GM19463 (cell line): Measurements from ENCODE around the gene LRCH3.
"Not testable (repeated sequence)": the region's sequence is repeated elsewhere in the genome, so short reads cannot be mapped to it uniquely, and the experiment has no call there.

ENCODE experiments used
- ATAC-seq: cut with Tn5 transposase; IDR thresholded peaks from one replicate; pipeline ENCODE4 v1.9.1; 2021; ENCODE audit warnings: mild to moderate bottlenecking, moderate library complexity; ENCODE audit not compliant: unreplicated experiment

Gene LRCH3

DNA sequence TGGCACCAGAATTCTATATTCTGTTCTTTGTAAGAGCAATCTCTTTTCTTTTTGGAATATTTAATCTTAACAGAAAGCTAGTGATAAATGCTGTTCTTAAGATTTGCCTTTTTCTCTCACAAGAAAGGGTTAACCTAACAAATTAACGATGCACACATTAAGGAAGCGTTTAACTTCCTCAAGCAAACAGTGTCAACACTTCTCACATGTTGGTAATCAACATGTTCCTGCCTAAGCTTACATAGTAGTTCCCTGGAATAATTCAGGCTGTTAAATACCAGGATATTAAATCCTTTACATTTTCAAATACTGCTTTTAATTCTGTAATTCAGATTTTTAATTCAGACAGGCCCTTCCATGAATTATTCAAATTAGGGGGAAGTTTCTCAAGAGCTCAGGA, 91.5 kb downstream of the LRCH3 start:
- no peak for ATAC-seq

DNA sequence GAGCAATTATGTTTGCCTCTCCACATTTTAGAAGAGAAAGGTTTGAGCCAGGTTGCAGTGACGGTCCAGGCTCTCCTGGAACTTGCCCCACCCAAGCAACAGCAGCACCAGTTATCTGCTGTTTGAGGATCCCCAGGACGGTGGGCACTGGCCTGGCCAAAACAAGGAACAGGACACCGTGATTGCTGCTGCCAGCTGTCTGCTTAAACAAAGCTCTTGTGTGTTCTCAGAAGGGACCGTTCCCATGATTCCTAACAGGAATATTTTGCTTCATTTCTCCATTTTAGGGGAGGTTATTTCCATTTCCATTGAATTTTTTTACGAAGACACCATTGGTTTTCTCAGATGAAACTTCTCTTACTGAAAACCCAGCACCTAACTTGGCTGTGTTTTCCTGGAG, 92.5 kb downstream of the LRCH3 start:
- ATAC-seq: no peak

DNA sequence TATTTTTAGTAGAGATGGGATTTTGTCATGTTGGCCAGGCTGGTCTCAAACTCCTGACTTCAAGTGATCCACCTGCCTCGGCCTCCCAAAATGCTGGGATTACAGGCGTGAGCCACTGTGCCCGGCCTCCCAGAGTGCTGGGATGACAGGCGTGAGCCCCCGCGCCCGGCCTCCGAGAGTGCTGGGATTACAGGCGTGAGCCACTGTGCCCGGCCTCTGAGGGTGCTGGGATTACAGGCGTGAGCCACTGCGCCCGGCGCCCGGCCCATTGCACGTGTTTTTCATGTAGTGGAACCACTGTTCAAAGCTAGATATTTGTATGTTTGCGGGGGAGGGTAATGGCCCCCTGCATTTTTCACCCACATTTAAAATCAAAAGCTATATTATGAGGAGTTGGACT, 93.3 kb downstream of the LRCH3 start:
- not testable (repeated sequence) for ATAC-seq

DNA sequence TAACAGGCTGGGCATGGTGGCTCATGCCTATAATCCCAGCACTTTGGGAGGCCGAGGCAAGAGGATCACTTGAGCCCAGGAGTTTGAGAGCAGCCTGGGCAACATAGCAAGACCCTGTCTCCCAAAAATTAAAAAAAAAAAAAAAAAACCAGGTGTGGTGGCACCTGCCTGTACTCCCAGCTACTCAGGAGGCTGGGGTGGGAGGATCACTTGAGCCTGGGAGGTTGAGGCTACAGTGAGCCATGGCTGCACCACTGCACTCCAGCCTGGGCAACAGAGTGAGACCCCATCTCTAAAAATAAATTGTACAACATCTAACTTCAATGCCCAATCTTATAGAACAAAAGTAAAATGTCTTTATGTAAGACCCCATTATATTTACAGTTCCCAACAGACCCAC, 95.0 kb downstream of the LRCH3 start:
- not testable (repeated sequence) for ATAC-seq

DNA sequence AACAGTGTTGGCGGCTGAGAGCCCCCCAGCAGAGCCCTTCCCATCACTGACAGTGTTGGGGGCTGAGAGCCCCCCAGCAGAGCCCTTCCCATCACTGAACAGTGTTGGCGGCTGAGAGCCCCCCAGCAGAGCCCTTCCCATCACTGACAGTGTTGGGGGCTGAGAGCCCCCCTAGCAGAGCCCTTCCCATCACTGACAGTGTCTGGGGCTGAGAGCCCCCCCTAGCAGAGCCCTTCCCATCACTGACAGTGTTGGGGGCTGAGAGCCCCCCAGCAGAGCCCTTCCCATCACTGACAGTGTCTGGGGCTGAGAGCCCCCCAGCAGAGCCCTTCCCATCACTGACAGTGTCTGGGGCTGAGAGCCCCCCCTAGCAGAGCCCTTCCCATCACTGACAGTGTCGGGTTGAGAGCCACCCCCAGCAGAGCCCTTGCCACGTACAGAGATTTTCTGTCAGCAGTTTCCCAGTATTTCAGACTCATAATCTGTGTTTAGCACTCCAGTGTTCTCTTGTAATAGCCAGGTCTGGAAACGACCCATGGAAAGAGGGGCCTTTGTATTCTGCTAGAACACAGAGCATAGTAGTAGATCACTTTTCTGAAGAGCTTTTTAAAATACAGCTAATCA, 96.5 kb downstream of the LRCH3 start:
- ATAC-seq: not testable (repeated sequence)

DNA sequence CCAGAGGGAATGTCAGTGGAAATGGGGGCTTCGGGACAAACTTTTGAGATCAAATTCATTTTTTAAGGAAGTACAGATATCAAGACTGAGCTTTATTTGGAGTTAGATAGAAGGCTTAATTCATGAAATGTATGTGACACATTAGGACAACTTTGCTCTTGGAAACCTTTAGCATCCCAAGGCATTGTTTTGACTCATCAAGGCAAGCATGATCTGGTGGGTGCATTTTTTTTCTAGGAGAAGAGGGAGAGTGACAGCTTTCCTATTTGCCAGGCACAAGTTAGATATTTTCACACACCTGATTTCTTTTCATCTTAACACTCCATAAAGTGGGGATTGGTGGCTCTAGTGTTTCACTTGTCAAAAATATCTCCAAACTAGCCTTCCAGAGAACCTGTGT, 97.5 kb downstream of the LRCH3 start:
- no peak for ATAC-seq

DNA sequence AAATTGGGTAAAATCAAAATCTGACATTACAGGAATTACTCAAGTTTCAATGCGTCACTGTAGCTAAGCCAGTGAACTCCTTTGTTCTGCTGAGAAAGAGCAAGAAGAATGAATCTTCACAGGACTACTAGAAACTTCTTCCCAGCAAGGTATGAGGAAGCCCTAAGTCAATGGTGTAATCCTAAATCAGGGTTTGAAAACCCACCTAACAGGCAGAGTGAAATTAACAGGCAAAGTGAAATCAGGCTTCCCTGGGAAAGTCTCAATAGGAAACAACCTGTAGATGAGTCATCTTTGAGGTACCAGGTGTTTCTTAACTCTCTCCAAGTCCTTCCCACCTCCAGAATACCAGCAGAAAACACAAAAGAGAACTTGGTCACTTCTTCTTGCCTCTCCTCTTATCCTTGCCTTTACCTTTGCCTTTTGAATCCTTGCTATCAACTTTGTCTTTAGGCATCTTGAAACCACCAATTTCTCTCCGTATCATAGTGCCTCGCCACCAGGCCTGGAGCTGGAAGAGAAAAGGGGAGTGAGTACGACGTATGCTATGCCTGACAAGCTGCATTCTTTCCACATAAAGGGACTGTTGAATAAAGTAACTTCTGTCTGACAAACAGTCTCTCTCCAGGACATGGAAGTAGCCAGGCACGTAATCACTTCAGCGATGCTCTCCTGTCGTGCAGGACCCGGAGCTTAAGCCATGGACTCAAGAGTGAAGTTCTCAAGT, 98.3 kb downstream of the LRCH3 start:
- ATAC-seq: no peak

DNA sequence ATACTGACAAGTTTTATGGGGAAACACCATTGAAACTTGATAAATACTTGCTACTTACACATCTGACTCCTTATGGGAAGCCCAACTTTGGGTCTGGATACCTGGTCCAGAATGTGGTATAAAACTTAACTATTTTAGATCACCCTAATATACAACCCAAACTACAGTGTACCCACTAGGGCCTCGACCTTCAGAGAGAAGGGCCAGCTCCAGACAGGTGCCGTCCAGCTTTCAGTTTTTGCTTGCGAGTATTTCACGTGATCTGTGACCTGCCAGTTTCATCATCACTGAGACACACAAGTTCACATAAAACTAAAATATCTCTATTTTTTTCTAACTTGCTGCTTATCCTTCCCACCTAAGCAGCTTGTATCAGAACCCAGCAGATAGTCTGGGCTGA, 99.6 kb downstream of the LRCH3 start:
- no peak for ATAC-seq

DNA sequence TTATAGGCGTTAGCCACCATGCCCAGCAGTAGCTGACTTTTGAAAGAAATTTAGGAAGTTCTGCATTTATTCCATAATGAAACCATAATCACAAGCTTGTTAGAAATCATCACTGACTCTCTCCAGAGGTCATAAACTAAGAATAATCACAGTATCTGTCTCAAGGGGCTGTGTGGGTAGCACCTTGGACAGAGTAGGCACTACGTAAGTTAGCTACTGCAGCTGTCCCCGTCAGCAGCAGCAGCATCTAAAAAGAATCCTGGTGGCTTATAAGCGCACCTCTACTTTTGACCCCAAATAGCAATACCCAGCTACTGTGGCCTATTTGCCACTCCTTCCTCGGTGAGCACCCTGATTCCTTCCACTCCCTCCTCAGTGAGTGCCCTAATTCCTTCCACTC, 101.1 kb downstream of the LRCH3 start:
- no peak for ATAC-seq

DNA sequence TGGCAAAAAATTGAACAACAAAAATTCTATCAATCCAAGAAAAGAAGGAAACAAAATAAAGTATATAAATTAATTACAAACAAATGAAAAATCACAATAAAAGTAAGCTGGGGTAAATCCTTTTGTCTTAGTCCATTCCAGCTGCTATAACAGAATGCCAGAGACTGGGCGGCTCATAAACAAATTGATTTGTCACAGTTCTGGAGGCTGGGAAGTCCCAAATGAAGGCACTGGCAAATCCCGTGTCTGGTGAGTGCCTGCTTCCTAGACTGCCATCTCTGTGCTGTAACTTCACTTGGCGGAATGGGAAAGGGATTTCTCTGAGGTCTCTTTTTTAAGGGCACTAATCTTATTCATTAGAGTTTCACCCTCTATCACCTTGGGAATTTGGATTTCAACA, 105.4 kb downstream of the LRCH3 start:
- ATAC-seq: no peak

DNA sequence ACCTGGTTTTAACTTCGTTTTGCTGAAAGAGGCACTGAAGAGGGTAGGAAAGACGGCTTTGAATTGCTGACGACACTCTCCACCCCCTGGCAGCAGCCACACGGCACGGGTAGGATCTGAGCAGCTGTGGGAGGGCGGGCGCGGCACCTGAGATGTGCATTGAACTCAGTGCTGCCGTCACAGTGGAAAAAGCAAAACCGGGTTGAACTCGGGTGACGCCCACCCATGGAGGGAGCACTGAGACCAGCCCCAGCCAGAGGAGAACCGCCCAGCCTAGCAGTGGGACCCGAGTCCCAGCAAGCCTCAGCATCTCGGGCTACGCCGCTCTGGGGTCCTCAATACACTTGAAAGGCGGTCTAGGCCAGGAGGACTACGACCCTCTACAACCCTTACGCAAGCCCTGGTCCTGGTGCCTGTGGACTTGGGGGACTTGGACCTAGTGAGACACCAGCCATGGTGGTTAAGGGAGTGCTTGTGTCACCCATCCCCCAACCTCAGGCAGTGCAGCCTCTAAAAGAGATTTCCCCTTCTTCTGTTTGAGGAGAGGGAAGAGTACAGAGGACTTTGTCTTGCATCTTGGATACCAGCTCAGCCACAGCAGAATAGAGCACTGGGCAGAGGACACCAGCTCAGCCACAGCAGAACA, 108.9 kb downstream of the LRCH3 start:
- ATAC-seq: no peak

DNA sequence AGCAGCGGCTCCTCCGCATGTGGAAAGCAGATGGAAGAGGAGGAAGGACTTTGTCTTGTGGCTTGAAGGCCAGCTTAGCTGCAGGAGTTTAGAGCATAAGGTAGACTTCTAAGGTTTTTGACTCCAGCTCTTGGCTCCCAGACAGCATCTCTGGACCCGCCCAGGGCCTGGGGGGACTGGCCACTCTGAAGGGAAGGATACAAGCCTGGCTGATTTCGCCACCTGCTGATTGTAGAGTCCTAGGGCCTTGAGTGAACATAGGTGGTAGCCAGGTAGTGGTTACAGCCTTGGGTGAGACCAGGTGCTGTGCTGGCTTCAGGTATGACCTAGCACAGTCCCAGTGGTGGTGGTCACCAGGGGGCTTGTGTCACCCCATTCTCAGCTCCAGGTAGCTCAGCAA, 110.6 kb downstream of the LRCH3 start:
- ATAC-seq: no peak

DNA sequence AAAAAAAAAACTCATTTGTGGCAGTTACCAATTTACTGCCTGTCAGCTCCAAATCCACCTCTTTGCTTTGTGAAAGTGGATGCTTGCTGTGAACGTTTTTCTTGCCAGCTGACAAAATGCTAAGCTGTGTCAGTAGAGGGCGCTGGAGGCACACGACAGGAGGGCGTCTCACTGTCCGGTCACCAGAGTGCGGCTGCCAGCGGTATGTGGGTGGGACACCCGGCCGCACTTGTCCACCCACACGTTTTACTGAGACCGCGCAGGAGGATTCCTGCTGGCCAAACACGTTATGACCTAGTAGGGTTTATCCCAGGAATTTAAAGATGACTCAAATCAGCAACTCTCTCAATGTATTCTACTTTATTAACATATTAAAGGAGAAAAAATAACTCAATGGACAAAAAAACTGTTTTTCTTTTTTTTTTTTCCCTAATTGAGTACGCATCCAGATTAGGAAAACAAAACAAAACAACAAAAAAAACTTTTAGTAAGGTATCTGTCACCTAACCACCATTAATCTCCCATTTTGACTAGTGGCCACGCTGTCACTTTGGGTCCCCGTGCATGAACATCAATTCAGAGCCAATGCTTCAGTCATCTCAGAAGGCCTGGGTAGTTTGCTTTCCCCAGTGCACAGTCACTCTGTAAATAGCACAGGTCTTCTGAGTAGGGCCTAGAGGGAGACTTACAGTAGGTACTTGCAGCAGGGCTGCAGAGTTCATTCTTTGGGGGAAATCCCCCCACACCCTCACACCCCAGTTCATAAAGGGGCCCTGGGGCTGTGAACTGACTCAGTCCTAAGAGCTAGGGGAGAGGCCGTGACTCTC, 115.2 kb downstream of the LRCH3 start:
- peak; percentile 86 for ATAC-seq

DNA sequence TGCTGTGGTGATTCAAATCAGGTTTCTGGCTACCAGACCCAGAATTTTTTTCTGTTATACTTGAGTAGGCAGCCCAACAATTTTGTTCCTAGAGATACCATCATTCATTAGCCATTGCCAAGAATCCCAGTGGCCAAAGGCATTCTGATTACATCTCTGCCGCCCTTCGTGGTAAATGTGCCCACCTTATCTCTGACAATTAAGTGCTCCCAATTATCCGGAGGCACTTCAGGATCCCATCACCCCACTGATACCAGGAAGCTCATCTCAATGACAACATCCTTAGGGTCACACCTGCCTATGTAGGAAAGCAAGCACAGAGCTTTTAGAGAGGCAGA, 115.8 kb downstream of the LRCH3 start:
- no peak for ATAC-seq

DNA sequence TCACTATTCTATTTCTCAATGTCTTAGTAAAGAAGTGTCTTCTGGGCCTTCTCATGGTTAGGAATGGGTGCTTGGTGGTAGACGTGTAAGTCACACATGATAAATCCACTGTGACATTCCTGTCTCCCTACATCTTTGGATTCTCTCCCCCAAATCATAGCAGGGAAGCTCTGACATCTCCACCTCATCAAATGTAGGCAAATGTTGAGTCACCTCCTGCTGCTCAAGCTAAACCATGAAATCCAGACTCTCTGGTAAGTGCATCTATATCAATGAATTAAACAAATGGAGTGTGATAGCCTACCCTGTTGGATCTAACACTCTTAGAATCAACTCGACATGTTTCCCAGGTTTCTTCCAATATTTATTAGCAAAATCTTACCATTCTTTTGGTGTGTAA, 116.1 kb downstream of the LRCH3 start:
- ATAC-seq: no peak

DNA sequence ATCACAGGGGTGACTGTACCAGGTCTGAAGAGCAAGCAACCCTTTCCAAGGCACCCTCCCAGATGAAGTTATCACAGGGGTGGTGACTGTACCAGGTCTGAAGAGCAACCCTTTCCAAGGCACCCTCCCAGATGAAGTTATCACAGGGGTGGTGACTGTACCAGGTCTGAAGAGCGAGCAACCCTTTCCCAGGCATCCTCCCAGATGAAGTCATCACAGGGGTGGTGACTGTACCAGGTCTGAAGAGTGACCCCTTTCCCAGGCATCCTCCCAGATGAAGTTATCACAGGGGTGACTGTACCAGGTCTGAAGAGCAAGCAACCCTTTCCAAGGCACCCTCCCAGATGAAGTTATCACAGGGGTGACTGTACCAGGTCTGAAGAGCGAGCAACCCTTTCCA, 117.5 kb downstream of the LRCH3 start:
- not testable (repeated sequence) for ATAC-seq

DNA sequence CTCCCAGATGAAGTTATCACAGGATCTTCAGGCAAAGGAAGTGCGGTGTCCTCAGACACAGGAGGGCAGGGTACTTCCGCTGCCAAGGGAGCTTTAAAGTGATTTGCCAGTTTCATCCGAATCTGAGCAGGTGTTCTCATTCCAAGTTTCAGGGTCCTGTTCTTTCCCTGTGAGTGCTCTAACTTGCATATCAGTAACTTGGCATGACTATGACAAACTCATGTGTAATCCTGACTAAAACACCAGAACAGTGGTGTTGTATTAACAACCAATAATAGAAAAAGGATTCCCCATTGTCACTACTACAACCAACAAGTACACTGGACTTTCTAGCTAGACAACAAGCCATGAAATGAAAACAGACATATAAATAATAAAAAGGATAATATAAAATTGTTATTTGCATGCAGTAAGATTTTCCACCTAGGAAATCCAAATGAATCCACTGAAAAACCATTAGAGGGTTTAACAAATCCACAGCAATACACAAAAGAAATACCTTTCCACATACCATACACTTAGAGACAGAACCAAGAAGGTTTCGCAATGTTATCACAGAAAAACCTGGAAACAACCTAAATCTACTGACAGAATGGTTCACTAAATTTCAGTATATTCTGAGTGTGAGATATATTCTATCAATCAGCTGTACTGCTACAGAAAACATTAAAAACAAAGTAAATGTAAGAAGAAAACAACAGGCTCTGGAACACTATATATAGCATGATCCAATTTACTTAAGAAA, 118.1 kb downstream of the LRCH3 start:
- ATAC-seq: no peak

DNA sequence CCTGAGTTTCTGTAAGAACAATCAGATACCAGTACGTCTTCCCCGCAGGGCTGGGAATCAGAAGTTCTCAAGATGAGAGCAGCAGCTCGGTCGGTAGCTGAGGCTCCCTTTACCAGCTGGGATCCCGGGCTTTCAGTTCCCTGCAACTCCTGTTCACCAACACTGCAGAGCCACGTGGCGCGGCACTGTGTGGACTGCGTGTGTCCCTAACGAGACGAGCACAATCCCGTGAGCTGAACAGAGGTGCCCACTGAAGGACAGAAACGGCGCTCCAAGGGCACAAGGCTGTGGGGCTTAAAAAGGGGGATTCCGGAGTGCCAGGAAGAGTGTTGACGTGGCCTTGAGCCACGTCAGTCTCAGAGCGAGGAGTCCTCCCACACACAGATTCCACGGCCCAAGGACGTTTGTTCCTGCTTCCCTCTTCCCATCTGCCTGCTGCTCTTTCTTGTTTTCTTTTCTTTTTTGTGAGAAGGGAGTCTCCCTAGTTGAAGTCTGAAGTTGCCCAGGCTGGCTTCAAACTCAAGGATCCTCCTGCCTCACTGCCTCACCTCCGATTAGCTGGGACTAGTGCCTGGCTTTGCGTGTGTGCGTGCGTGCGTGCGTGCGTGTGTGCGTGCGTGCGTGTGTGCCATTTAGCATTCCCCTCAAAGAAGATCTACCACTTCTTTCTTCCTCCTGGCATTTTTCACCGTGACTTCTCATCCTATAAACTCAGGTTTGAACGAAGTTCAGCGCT, 121.9 kb downstream of the LRCH3 start:
- ATAC-seq: no peak

DNA sequence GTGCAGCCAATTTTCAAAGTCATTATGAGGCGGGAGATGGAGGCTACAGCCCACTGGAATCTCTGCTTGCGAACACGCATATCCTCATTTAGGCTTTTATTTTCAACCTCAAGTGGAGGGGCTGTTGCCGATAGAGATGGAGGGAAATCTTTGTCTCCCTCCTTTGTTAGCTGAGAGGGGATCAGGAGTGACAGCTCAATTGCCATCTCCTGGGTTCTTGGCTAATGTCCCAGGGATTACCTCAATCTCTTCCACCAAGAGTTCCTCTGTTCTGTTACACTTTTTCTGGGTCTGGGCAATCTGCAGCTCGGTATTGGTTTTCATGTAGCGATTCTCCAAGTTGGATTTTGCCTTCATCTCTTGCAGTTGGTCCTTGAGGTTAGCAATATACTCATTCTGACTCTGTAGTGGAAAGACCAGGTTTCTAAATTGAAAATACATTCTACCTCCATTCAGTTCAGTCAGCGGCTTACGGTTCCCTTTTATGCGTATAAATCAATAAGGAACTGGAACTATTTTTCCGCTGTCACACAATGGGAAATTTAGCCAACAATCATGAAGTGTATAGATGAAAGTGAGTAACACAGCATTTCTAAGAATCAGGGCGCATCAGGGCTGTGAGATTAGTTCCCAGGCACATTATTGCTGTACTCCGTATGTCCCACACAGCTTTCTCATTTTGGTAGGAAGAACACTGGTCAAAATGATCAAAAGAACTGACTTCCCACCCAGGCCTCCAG, 122.8 kb downstream of the LRCH3 start:
- ATAC-seq: no peak
